Liver (tissue), 9 donors: Measurements from ENCODE around the gene NFATC2. TPM values are rescaled to one million over a fixed set of nuclear protein-coding genes. Genes with fewer than 3 reads are reported as not detected.

Experiments
- DNase-seq: peaks from one replicate; pipeline ENCODE4 v3.0.0-alpha.2; 2017; ENCODE audit warnings: low spot score
- H3K27ac ChIP-seq, 2 donors: one replicate each; pipeline ENCODE4 v1.7.0; 2013; ENCODE audit warnings: inconsistent platforms in 2 of 2, low read length in 2 of 2, control low read depth in 1 of 2, low read depth in 1 of 2, mild to moderate bottlenecking in 1 of 2
- H3K27me3 ChIP-seq, 4 donors: one replicate each; pipeline versions ENCODE4 v1.6.1 to v1.7.0; 2013; ENCODE audit warnings: low read length in 3 of 4, inconsistent platforms in 1 of 4, mild to moderate bottlenecking in 1 of 4, moderate library complexity in 1 of 4; ENCODE audit not compliant: control insufficient read depth in 4 of 4, insufficient read depth in 4 of 4
- H3K36me3 ChIP-seq, 4 donors: one replicate each; pipeline versions ENCODE4 v1.6.1 to v1.7.0; 2013; ENCODE audit warnings: low read length in 3 of 4, mild to moderate bottlenecking in 3 of 4, low read depth in 1 of 4, moderate library complexity in 1 of 4; ENCODE audit not compliant: control insufficient read depth in 4 of 4, insufficient read depth in 3 of 4
- H3K4me1 ChIP-seq, 4 donors: one replicate each; pipeline versions ENCODE4 v1.6.1 to v1.7.0; 2013; ENCODE audit warnings: low read length in 3 of 4, mild to moderate bottlenecking in 3 of 4, moderate library complexity in 1 of 4; ENCODE audit not compliant: control insufficient read depth in 4 of 4, insufficient read depth in 4 of 4
- H3K4me3 ChIP-seq, 3 donors: one replicate each; pipeline versions ENCODE4 v1.6.1 to v1.7.0; 2013; ENCODE audit warnings: low read length in 3 of 3, control low read depth in 1 of 3, low read depth in 1 of 3, mild to moderate bottlenecking in 1 of 3
- H3K9ac ChIP-seq, 2 donors: one replicate each; pipeline ENCODE4 v1.7.0; 2013; ENCODE audit warnings: low read length in 2 of 2, mild to moderate bottlenecking in 2 of 2, moderate library complexity in 2 of 2, control low read depth in 1 of 2, low read depth in 1 of 2
- H3K9me3 ChIP-seq, 4 donors: one replicate each; pipeline versions ENCODE4 v1.6.1 to v1.7.0; 2013; ENCODE audit warnings: low read length in 3 of 4; ENCODE audit not compliant: control insufficient read depth in 4 of 4
- CTCF ChIP-seq: fragments of 150-350 bp; IDR thresholded peaks from 2 replicates; pipeline ENCODE4 v1.5.1; 2017; ENCODE audit warnings: improper control_type of control experiment, low read depth, low read length; ENCODE audit not compliant: missing input control
- EGR1 ChIP-seq, 2 donors: IDR thresholded peaks; 2 replicates each; pipeline ENCODE4 v1.6.1; 2016 to 2018; ENCODE audit warnings: antibody characterized with exemption in 2 of 2, low read depth in 2 of 2
- FOXA1 ChIP-seq: IDR thresholded peaks from 2 replicates; pipeline ENCODE4 v1.6.1; 2016; ENCODE audit warnings: antibody characterized with exemption
- FOXA2 ChIP-seq: IDR thresholded peaks from 2 replicates; pipeline ENCODE4 v1.6.1; 2016; ENCODE audit warnings: antibody characterized with exemption
- GABPA ChIP-seq, 2 donors: IDR thresholded peaks in 1 of 2; conservative IDR thresholded peaks in 1 of 2; 2 replicates each; pipeline ENCODE4 v1.6.1; 2016; ENCODE audit warnings: antibody characterized with exemption in 2 of 2, mild to moderate bottlenecking in 1 of 2, moderate library complexity in 1 of 2
- HNF4A ChIP-seq, 2 donors: conservative IDR thresholded peaks; 2 replicates each; pipeline ENCODE4 v1.6.1; 2016; ENCODE audit warnings: antibody characterized with exemption in 2 of 2, mild to moderate bottlenecking in 2 of 2
- HNF4G ChIP-seq: IDR thresholded peaks from 2 replicates; pipeline ENCODE4 v1.6.1; 2016; ENCODE audit warnings: antibody characterized with exemption
- JUND ChIP-seq, 2 donors: IDR thresholded peaks; 2 replicates each; pipeline ENCODE4 v1.6.1; 2016; ENCODE audit warnings: antibody characterized with exemption in 2 of 2
- NR2F2 ChIP-seq: IDR thresholded peaks from 2 replicates; pipeline ENCODE4 v1.6.1; 2016; ENCODE audit warnings: antibody characterized with exemption
- RAD21 ChIP-seq, 2 donors: IDR thresholded peaks; 2 replicates each; pipeline ENCODE4 v1.6.1; 2016; ENCODE audit warnings: antibody characterized with exemption in 2 of 2, mild to moderate bottlenecking in 2 of 2
- RXRA ChIP-seq, 2 donors: IDR thresholded peaks; 2 replicates each; pipeline ENCODE4 v1.6.1; 2017 to 2018; ENCODE audit warnings: antibody characterized with exemption in 2 of 2, mild to moderate bottlenecking in 1 of 2
- SP1 ChIP-seq: IDR thresholded peaks from 2 replicates; pipeline ENCODE4 v1.6.1; 2018; ENCODE audit warnings: antibody characterized with exemption, mild to moderate bottlenecking
- TAF1 ChIP-seq: conservative IDR thresholded peaks from 2 replicates; pipeline ENCODE4 v1.6.1; 2016; ENCODE audit warnings: antibody characterized with exemption, mild to moderate bottlenecking
- YY1 ChIP-seq: IDR thresholded peaks from 2 replicates; pipeline ENCODE4 v1.6.1; 2016; ENCODE audit warnings: antibody characterized with exemption, mild to moderate bottlenecking
- WGBS: extraction: QIAGEN DNeasy Blood & Tissue Kit; methylation state at CpG from one replicate; pipeline ENCODE4 v1.1.7; 2013; 5-methylcytosine and 5-hydroxymethylcytosine counted together
- polyA plus RNA-seq, 2 donors: library from polyadenylated mRNA; stranded (reverse) in 1 of 2; unstranded in 1 of 2; fragments of 200-250 nt in 1 of 2; fragments of >200 nt in 1 of 2; fragmentation: Nextera tagmentation in 1 of 2; extraction: Ambion mirVana in 1 of 2; gene quantifications; one replicate each; pipeline versions ENCODE4 v1.2.1 to v1.2.3, GENCODE V29; 2013 to 2015
- total RNA-seq, 2 donors: library from RNA; depleted of rRNA; stranded (reverse); fragments of >200 nt; gene quantifications; one replicate each; pipeline ENCODE4 v1.2.3, GENCODE V29; 2014
- TF ChIP-seq, protein P1 (sequence below): IDR thresholded peaks from 2 replicates; pipeline ENCODE4 v1.6.1; 2016; ENCODE audit warnings: antibody characterized with exemption
- TF ChIP-seq, protein P2 (sequence below): IDR thresholded peaks from 2 replicates; pipeline ENCODE4 v1.6.1; 2016; ENCODE audit warnings: antibody characterized with exemption
- TF ChIP-seq, protein P3 (sequence below): IDR thresholded peaks from 2 replicates; pipeline ENCODE4 v1.6.1; 2016; ENCODE audit warnings: antibody characterized with exemption
- donor health status: healthy.
- donor health status: healthy.
- donor health status: healthy.
- donor health status: healthy.
- donor health status: healthy.

The NFATC2 gene
- total and polyA plus RNA-seq, 4 donors = 1.2 to 6.7 (median 2.6) TPM

DNA sequence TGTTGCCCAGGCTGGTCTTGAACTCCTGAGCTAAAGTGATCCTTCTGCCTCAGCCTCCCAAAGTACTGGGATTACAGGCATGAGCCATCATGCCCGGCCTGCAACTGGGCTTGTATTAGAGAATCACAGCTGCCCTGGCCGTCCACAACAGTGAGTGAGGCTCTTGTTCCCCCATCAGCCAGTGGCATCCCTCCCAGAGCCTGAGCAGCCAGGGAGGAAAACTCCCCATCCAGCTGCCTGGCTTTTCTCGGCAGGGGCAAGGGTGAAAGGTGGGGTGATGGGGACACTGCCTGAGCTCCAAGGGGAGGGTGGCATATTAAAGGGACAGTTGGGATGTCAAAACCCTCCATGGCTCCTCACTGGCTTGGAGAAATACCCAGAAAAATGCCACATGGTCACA is 185.6 kb downstream of the NFATC2 start:
- no peaks in the 10 kb centered on the region for H3K4me1 ChIP-seq
- H3K27ac ChIP-seq = no peak overlapping the region
- no peaks in the 10 kb centered on the region for H3K9me3 ChIP-seq
- no peaks in the 10 kb centered on the region for H3K36me3 ChIP-seq
- no peak overlapping the region for H3K4me3 ChIP-seq
- H3K27me3 ChIP-seq = no peaks in the 10 kb centered on the region
- H3K9ac ChIP-seq = no peak overlapping the region
- DNase-seq = no peak
- WGBS = 66% methylated on average over 3 of the region's 3 CpGs
- TF ChIP-seq FOXA1 (no peak), YY1 (no peak), TAF1 (no peak)

DNA sequence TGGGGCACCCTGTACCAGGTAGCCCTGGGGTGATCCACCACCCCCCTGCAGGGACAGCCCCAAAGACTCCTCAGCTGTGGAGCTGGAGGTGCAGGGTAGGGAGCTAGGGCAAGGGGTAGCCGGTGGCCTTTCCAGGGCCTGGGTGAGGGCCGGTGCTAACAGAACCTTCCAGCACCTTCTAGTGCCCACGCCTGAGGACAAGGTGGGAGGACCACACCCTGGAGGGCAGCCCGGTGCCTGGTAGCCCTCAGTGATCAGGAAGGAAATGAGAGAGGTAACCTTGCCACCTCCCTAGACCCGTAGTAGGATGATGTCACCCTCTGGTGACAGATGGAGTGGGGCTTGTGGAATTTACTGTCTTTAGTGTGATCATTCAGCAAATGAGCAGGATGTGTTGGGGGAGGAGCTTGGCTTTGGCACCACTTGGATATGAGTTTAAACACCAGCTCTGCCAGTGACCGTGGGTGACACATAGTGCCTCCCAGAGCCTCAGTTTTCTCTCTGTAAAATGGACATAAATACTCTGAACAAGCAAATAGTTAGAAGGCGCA is 187.7 kb downstream of the NFATC2 start:
- H3K9ac ChIP-seq = no peak overlapping the region
- DNase-seq = no peak
- H3K27me3 ChIP-seq = no peaks in the 10 kb centered on the region
- no peak overlapping the region for H3K27ac ChIP-seq
- H3K36me3 ChIP-seq = no peaks in the 10 kb centered on the region
- no peaks in the 10 kb centered on the region for H3K4me1 ChIP-seq
- no peak overlapping the region for H3K4me3 ChIP-seq
- 74% methylated on average over 7 of the region's 7 CpGs for WGBS
- TF ChIP-seq RXRA (IDR thresholded peaks at IDR 0.05) (no peak), EGR1 (IDR thresholded peaks at IDR 0.05; ENCODE audit: low read depth in 2 of 2) (no peak), TAF1 (no peak), FOXA2 (no peak), GABPA (IDR thresholded peaks at IDR 0.05 in 1 of 2, conservative IDR thresholded peaks at IDR 0.05 in 1 of 2) (no peak), YY1 (no peak), HNF4A (conservative IDR thresholded peaks at IDR 0.05) (no peak), RAD21 (IDR thresholded peaks at IDR 0.05) (no peak), JUND (IDR thresholded peaks at IDR 0.05) (no peak), SP1 (no peak)
- TF ChIP-seq, protein P1, sequence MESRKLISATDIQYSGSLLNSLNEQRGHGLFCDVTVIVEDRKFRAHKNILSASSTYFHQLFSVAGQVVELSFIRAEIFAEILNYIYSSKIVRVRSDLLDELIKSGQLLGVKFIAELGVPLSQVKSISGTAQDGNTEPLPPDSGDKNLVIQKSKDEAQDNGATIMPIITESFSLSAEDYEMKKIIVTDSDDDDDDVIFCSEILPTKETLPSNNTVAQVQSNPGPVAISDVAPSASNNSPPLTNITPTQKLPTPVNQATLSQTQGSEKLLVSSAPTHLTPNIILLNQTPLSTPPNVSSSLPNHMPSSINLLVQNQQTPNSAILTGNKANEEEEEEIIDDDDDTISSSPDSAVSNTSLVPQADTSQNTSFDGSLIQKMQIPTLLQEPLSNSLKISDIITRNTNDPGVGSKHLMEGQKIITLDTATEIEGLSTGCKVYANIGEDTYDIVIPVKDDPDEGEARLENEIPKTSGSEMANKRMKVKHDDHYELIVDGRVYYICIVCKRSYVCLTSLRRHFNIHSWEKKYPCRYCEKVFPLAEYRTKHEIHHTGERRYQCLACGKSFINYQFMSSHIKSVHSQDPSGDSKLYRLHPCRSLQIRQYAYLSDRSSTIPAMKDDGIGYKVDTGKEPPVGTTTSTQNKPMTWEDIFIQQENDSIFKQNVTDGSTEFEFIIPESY = no peak
- TF ChIP-seq, protein P2, sequence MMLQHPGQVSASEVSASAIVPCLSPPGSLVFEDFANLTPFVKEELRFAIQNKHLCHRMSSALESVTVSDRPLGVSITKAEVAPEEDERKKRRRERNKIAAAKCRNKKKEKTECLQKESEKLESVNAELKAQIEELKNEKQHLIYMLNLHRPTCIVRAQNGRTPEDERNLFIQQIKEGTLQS = no peak
- H3K9me3 ChIP-seq = no peaks in the 10 kb centered on the region

DNA sequence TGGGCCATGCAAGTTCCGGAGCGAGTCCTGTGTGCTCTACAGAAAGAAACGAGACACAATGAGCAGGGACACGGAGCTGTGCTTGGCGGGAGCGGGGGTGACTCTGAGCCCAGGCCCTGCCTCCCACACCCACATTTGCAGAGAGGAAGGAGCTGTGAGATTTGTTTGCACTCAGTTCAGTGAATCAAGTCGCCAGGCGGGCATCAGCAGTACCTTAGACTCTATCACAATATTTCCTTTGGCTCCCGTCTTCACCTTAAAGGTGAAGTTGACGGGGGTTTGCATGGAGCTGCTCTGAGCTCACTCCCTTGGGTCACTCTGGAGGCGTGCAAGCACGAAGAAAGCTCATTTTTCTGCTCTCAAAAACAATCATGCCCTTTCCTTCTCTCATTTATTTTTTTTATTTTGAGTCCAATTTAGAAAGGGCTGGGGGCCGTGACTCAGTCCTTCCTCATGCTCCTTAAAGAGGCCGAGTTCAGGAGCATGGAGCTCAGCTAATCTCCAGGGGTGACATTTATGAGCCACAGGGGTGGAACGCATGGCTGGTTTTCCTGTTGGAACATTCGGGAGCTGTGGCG is 188.2 kb downstream of the NFATC2 start:
- Histone ChIP-seq H3K4me3 (no peak overlapping the region), H3K27me3 (no peaks in the 10 kb centered on the region), H3K9me3 (no peaks in the 10 kb centered on the region), H3K27ac (no peak overlapping the region), H3K4me1 (no peaks in the 10 kb centered on the region), H3K36me3 (no peaks in the 10 kb centered on the region), H3K9ac (no peak overlapping the region)
- no peak for DNase-seq
- 89% methylated on average over 17 of the region's 17 CpGs for WGBS
- TF ChIP-seq RXRA (IDR thresholded peaks at IDR 0.05) = no peak
- TF ChIP-seq GABPA (IDR thresholded peaks at IDR 0.05 in 1 of 2, conservative IDR thresholded peaks at IDR 0.05 in 1 of 2) = no peak
- no peak for TF ChIP-seq NR2F2
- no peak for TF ChIP-seq SP1
- TF ChIP-seq EGR1 (IDR thresholded peaks at IDR 0.05; ENCODE audit: low read depth in 2 of 2) = no peak
- TF ChIP-seq RAD21 (IDR thresholded peaks at IDR 0.05) = no peak
- TF ChIP-seq TAF1 = no peak
- TF ChIP-seq HNF4G = no peak
- no peak for TF ChIP-seq CTCF
- TF ChIP-seq, protein P2 = no peak
- TF ChIP-seq, protein P3, sequence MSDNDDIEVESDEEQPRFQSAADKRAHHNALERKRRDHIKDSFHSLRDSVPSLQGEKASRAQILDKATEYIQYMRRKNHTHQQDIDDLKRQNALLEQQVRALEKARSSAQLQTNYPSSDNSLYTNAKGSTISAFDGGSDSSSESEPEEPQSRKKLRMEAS = no peak
- TF ChIP-seq, protein P1 = no peak
- TF ChIP-seq HNF4A (conservative IDR thresholded peaks at IDR 0.05) = no peak
